Stimulated activated CD4-positive, alpha-beta T cell treated with anti-CD3 and anti-CD28 coated beads, Interleukin-2, amount 100 ng/mL, for 24 hours (primary cell): ENCODE results near the gene TNKS1BP1.
"Not testable (repeated sequence)": the region's sequence is repeated elsewhere in the genome, so short reads cannot be mapped to it uniquely, and the experiment has no call there.

ENCODE experiments used
- DNase-seq, 2 donors: peaks; one replicate each; pipeline ENCODE4 v3.0.0-alpha.2; 2020

TNKS1BP1 gene

GRCh38 chr11:57283231-57283990 lies 41.3 kb downstream of the TNKS1BP1 start:
- DNase-seq, result no peak

- DNase-seq, result not testable (repeated sequence)
Observed at GRCh38 chr11:57281546-57281945, 43.2 kb downstream of the TNKS1BP1 start.

- no peak for DNase-seq
Observed at GRCh38 chr11:57279116-57279515, 45.6 kb downstream of the TNKS1BP1 start.

GRCh38 chr11:57278721-57279095 lies 46.0 kb downstream of the TNKS1BP1 start:
- no peak for DNase-seq

- DNase-seq, result peak; percentile 45 to 56
Observed at GRCh38 chr11:57277845-57278720, 46.7 kb downstream of the TNKS1BP1 start.

- DNase-seq, result no peak
Observed at GRCh38 chr11:57276971-57277675, 47.6 kb downstream of the TNKS1BP1 start.

- no peak for DNase-seq
Observed at GRCh38 chr11:57276169-57276970, 48.4 kb downstream of the TNKS1BP1 start.

GRCh38 chr11:57275582-57275981 lies 49.2 kb downstream of the TNKS1BP1 start:
- no peak for DNase-seq

- no peak for DNase-seq
Observed at GRCh38 chr11:57274904-57275498, 49.8 kb downstream of the TNKS1BP1 start.

GRCh38 chr11:57273448-57274058 lies 51.2 kb downstream of the TNKS1BP1 start:
- no peak for DNase-seq

GRCh38 chr11:57269571-57270021 lies 55.2 kb downstream of the TNKS1BP1 start:
- no peak for DNase-seq

GRCh38 chr11:57266157-57266556 lies 58.6 kb downstream of the TNKS1BP1 start:
- no peak for DNase-seq

- no peak for DNase-seq
Observed at GRCh38 chr11:57263351-57263750, 61.4 kb downstream of the TNKS1BP1 start.

- DNase-seq, result no peak
Observed at GRCh38 chr11:57262157-57262556, 62.6 kb downstream of the TNKS1BP1 start.

- no peak for DNase-seq
Observed at GRCh38 chr11:57260937-57261783, 63.6 kb downstream of the TNKS1BP1 start.

- no peak for DNase-seq
Observed at GRCh38 chr11:57256119-57256518, 68.6 kb downstream of the TNKS1BP1 start.

GRCh38 chr11:57255618-57256017 lies 69.1 kb downstream of the TNKS1BP1 start:
- DNase-seq, result no peak

GRCh38 chr11:57254631-57255030 lies 70.1 kb downstream of the TNKS1BP1 start:
- DNase-seq, result no peak

- DNase-seq, result no peak
Observed at GRCh38 chr11:57251491-57252104, 73.2 kb downstream of the TNKS1BP1 start.

- no peak for DNase-seq
Observed at GRCh38 chr11:57251037-57251436, 73.7 kb downstream of the TNKS1BP1 start.
